Small intestine (tissue), 16 donors: ENCODE results near the gene VCY. TPM values are rescaled to one million over a fixed set of nuclear protein-coding genes. Genes with fewer than 3 reads are reported as not detected.
"Not testable (repeated sequence)": the region's sequence is repeated elsewhere in the genome, so short reads cannot be mapped to it uniquely, and the experiment has no call there.

ENCODE experiments used
- DNase-seq, 2 donors: peaks; one replicate each; pipeline versions ENCODE4 v3.0.0 to v3.0.0-alpha.2; 2013
- FAIRE-seq: peaks from 2 replicates; lab custom pipeline; 2012; peaks lifted over from hg19 to GRCh38; lab: Jason Lieb, UNC
- H3K27ac ChIP-seq, 3 donors: one replicate each; pipeline ENCODE4 v1.5.1; 2013; ENCODE audit warnings: low read length in 2 of 3, mild to moderate bottlenecking in 2 of 3, control low read depth in 1 of 3, inconsistent platforms in 1 of 3, low read depth in 1 of 3, moderate library complexity in 1 of 3
- H3K27me3 ChIP-seq, 3 donors: one replicate each; pipeline ENCODE4 v1.6.1; 2013; ENCODE audit warnings: low read length in 3 of 3, inconsistent platforms in 1 of 3; ENCODE audit not compliant: control insufficient read depth in 3 of 3, insufficient read depth in 3 of 3
- H3K36me3 ChIP-seq, 3 donors: one replicate each; pipeline ENCODE4 v1.6.1; 2013; ENCODE audit warnings: low read length in 3 of 3, inconsistent platforms in 1 of 3, low read depth in 1 of 3, mild to moderate bottlenecking in 1 of 3, moderate library complexity in 1 of 3; ENCODE audit not compliant: control insufficient read depth in 3 of 3, insufficient read depth in 2 of 3
- H3K4me1 ChIP-seq, 3 donors: one replicate each; pipeline ENCODE4 v1.6.1; 2013; ENCODE audit warnings: low read length in 2 of 3, inconsistent platforms in 1 of 3, low read depth in 1 of 3, mild to moderate bottlenecking in 1 of 3, moderate library complexity in 1 of 3; ENCODE audit not compliant: control insufficient read depth in 3 of 3, insufficient read depth in 2 of 3
- H3K4me3 ChIP-seq, 3 donors: one replicate each; pipeline ENCODE4 v1.5.1; 2013; ENCODE audit warnings: low read length in 3 of 3, control low read depth in 1 of 3, inconsistent platforms in 1 of 3, low read depth in 1 of 3, mild to moderate bottlenecking in 1 of 3, moderate library complexity in 1 of 3
- H3K9me3 ChIP-seq, 2 donors: one replicate each; pipeline ENCODE4 v1.6.1; 2013; ENCODE audit warnings: low read depth in 1 of 2, low read length in 1 of 2; ENCODE audit not compliant: control insufficient read depth in 2 of 2, insufficient read depth in 1 of 2
- WGBS, 3 donors: extraction: QIAGEN DNeasy Blood & Tissue Kit; methylation state at CpG; one replicate each; pipeline ENCODE4 v1.1.7; 2013; 5-methylcytosine and 5-hydroxymethylcytosine counted together
- long read RNA-seq, 10 donors: transcript quantifications; one replicate each; lab custom pipeline, GENCODE V29; 2026
- polyA plus RNA-seq, 4 donors: library from polyadenylated mRNA; stranded (reverse) in 3 of 4; unstranded in 1 of 4; fragments of 200-250 nt in 3 of 4; fragments of 120-200 nt in 1 of 4; gene quantifications; one replicate each; pipeline versions ENCODE4 v1.2.1 to v1.2.3, GENCODE V29; 2013
- donor health status: healthy with polysubstance abuse.
- donor health status: control.
- donor health status: control.
- donor health status: Bipolar disorder and iron deficiency.
- donor health status: healthy.

The VCY gene
- polyA plus RNA-seq, result not detected
- long read RNA-seq, donor 1, result 0 reads
- long read RNA-seq, donor 2, result 0 reads
- long read RNA-seq, donor 3, result 0 reads
- long read RNA-seq, donor 4, result 0 reads
- long read RNA-seq, donor 5, result 0 reads
- long read RNA-seq, donor 6, result 0 reads
- long read RNA-seq, donor 7, result 0 reads
- long read RNA-seq, donor 8, result 0 reads
- long read RNA-seq, donor 9, result 0 reads
- long read RNA-seq, donor 10, result 0 reads

DNA sequence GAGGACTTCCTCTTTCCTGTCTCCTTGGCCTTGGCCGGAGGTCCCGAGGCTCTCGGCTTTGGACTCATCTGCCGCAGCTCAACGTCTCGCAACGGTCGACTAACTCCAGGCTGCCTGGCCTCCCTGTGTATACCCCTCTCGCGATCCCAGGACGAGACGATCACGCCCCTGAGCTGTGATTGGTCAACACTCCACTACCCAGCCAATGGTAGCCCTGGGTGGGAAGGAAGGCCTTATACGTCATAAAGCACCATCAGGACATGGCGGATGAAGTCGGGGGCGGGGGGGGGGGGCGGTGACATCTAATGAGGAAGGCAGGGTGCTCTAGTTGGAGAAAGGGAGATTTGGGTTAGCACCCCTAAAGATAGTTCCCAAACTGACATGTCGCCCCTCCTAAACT lies at the start of gene VCY:
Gene VCY, minus strand, starts transcription at position 101 of the 400 bp plus-strand sequence. Its CDS starts 33 bp downstream, at position 68.
- not testable (repeated sequence) for H3K36me3 ChIP-seq, DNase-seq, H3K4me1 ChIP-seq, FAIRE-seq, H3K4me3 ChIP-seq, H3K27me3 ChIP-seq, H3K9me3 ChIP-seq, H3K27ac ChIP-seq
- no CpG with 5 or more reads among the region's 19 CpGs for WGBS, 3 donors

DNA sequence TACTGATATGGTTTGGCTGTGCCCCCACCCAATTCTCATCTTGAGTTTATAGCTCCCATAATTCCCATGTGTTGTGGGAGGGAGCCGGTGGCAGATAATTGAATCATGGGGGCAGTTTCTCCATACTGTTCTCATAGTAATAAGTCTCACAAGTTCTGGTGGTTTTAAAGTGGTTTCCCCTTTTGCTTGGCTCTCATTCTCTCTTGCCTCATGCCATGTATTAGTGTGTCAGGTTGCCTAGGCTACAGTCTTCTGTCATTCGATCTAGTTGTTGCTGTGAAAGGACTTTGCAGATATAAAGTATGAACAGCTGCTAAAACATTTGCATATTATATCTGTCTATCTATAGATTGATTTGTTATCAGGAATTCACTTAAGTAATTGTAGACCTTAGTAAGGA lies 44.1 kb upstream of the VCY start:
- H3K4me1 ChIP-seq, FAIRE-seq, H3K27ac ChIP-seq, H3K27me3 ChIP-seq, DNase-seq, H3K4me3 ChIP-seq, H3K36me3 ChIP-seq, H3K9me3 ChIP-seq: not testable (repeated sequence)
- WGBS, 3 donors, result no CpG with 5 or more reads among the region's 2 CpGs

DNA sequence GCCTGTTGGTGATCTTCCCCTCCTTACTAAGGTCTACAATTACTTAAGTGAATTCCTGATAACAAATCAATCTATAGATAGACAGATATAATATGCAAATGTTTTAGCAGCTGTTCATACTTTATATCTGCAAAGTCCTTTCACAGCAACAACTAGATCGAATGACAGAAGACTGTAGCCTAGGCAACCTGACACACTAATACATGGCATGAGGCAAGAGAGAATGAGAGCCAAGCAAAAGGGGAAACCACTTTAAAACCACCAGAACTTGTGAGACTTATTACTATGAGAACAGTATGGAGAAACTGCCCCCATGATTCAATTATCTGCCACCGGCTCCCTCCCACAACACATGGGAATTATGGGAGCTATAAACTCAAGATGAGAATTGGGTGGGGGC lies 25.6 kb upstream of the VCY start:
- DNase-seq, result not testable (repeated sequence)

DNA sequence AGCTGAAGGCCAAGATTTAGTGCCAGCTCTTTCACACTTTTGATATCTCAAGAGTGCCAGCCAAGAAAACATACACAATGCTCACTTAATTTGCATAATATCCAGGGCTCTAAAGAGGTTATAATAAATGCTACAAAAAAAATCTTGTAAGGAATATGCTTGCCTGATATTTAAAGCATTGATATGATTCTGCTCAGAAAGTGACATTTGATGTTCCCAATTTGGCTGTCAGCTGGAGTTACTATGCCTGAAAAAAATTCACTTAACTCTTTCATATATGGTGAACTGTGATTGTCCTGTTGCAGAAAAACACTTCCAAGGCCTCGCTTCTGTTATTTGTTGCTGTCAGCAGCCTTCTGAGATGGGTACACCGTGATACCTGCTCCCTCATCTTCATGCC lies 43.9 kb downstream of the VCY start:
- H3K4me3 ChIP-seq, H3K27ac ChIP-seq, DNase-seq, H3K36me3 ChIP-seq, H3K4me1 ChIP-seq, H3K9me3 ChIP-seq, FAIRE-seq, H3K27me3 ChIP-seq: not testable (repeated sequence)
- 76 to 83% methylated on average over 2 of the region's 2 CpGs; no CpG with 5 or more reads in 1 of the 3 donors for WGBS, 3 donors

More for the DNA sequence above, 25.6 kb upstream of the VCY start:
- H3K36me3 ChIP-seq, H3K27me3 ChIP-seq, H3K27ac ChIP-seq, H3K9me3 ChIP-seq, H3K4me3 ChIP-seq, H3K4me1 ChIP-seq: not testable (repeated sequence)
- peak; percentile 23 for FAIRE-seq
- no CpG with 5 or more reads among the region's 2 CpGs for WGBS, 3 donors

Other genes with a start within 250 kb of the VCY start
- not detected for gene VCY1B, start 69.8 kb upstream of the VCY start, polyA plus RNA-seq